RWPE2 (cell line): Measurements from ENCODE around the gene PPARA.
A peak's percentile ranks its signal among the peaks of the same experiment; 100 is the strongest.
"Not testable (repeated sequence)": the region's sequence is repeated elsewhere in the genome, so short reads cannot be mapped to it uniquely, and the experiment has no call there.

Experiments
- ATAC-seq: fragments of 200-7000 bp; cut with Tn5 transposase; 3 replicates; pipeline ENCODE4 v1.9.1; 2021; ENCODE audit warnings: low read depth
- DNase-seq: peaks from one replicate; pipeline ENCODE4 v3.0.0-alpha.2; 2020; ENCODE audit warnings: low spot score
- H3K27ac ChIP-seq: fragments of 450-650 bp; 2 replicates; pipeline ENCODE4 v1.5.1; 2017; ENCODE audit warnings: mild to moderate bottlenecking; ENCODE audit not compliant: poor library complexity, severe bottlenecking
- H3K27me3 ChIP-seq: fragments of 250-450 bp; sonication (Bioruptor Pico); 2 replicates; pipeline ENCODE4 v1.5.1; 2021; ENCODE audit warnings: mild to moderate bottlenecking, moderate library complexity; ENCODE audit not compliant: insufficient read depth, poor library complexity, severe bottlenecking
- H3K36me3 ChIP-seq: fragments of 250-450 bp; sonication (Bioruptor Pico); 2 replicates; pipeline ENCODE4 v1.5.1; 2020; ENCODE audit warnings: low read depth, mild to moderate bottlenecking, moderate library complexity
- H3K4me1 ChIP-seq: fragments of 250-450 bp; sonication (Bioruptor Pico); 2 replicates; pipeline ENCODE4 v1.5.1; 2021; ENCODE audit warnings: mild to moderate bottlenecking, moderate library complexity; ENCODE audit not compliant: insufficient read depth, poor library complexity, severe bottlenecking
- H3K4me3 ChIP-seq: fragments of 250-450 bp; sonication (Bioruptor Pico); 2 replicates; pipeline ENCODE4 v1.5.1; 2021; ENCODE audit warnings: mild to moderate bottlenecking, moderate library complexity; ENCODE audit not compliant: severe bottlenecking
- H3K9me3 ChIP-seq: fragments of 250-450 bp; sonication (Bioruptor Pico); 2 replicates; pipeline ENCODE4 v1.5.1; 2021; ENCODE audit warnings: mild to moderate bottlenecking, moderate library complexity; ENCODE audit not compliant: severe bottlenecking
- TF ChIP-seq, protein P1 (sequence below): fragments of 450-650 bp; IDR thresholded peaks from one replicate; pipeline ENCODE4 v1.5.1; 2017; ENCODE audit warnings: mild to moderate bottlenecking, moderate library complexity; ENCODE audit not compliant: poor library complexity, severe bottlenecking

Gene PPARA

DNA sequence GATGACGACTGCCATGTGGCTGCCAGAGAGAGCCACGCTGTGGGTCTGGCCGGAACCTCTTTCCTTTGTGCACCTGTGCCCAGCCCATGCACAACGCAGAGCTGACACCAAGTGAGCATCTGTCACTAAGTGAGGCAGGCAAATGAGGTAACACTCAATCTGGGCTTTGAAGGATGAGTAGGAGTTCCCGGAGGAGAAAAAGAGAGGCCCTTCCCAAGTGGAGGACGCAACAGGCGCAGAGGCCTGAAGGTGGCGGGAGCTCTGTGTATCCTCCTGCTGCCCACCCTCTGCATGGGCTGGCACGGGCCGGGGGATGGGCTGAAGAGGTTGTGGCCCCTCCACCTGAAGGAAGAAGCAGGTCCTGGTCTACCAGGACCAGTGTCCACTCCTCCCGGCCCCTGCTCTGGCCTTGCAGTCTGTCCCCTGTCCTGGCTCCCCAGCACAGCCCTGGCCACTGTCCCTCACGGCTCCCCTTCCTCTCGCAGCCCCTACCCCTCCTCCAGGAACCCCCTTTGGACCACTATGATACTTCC, 23.4 kb upstream of the PPARA start:
- DNase-seq, result no peak
- Histone ChIP-seq H3K9me3 (no peaks in the 10 kb centered on the region), H3K36me3 (no peaks in the 10 kb centered on the region), H3K4me1 (no peaks in the 10 kb centered on the region), H3K27me3 (no peaks in the 10 kb centered on the region), H3K27ac (no peak overlapping the region), H3K4me3 (no peak overlapping the region)
- no peak for ATAC-seq
- TF ChIP-seq, protein P1, sequence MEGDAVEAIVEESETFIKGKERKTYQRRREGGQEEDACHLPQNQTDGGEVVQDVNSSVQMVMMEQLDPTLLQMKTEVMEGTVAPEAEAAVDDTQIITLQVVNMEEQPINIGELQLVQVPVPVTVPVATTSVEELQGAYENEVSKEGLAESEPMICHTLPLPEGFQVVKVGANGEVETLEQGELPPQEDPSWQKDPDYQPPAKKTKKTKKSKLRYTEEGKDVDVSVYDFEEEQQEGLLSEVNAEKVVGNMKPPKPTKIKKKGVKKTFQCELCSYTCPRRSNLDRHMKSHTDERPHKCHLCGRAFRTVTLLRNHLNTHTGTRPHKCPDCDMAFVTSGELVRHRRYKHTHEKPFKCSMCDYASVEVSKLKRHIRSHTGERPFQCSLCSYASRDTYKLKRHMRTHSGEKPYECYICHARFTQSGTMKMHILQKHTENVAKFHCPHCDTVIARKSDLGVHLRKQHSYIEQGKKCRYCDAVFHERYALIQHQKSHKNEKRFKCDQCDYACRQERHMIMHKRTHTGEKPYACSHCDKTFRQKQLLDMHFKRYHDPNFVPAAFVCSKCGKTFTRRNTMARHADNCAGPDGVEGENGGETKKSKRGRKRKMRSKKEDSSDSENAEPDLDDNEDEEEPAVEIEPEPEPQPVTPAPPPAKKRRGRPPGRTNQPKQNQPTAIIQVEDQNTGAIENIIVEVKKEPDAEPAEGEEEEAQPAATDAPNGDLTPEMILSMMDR, result no peak

DNA sequence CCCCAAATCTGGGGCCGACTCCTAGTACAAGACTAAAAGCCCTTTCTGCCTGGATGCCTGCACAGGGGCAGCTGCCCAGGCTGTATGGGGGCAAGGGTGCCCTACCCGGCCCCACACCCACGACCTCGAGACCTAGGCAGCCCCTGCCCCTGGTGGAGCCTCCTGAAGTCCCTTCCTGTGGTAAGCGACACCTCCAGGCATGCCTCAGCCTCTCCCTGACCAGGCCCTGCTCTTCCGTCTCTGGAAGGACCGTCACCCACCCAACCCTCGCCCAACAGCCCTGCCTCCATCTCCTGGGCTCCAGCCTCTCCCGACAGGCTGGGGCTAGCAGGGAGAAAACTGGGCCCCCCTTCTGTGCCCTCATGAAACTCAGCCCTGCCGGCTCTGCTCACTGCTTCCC, 22.8 kb upstream of the PPARA start:
- H3K36me3 ChIP-seq, result no peaks in the 10 kb centered on the region
- no peaks in the 10 kb centered on the region for H3K4me1 ChIP-seq
- ATAC-seq, result no peak
- H3K4me3 ChIP-seq, result no peak overlapping the region
- H3K9me3 ChIP-seq, result no peaks in the 10 kb centered on the region
- TF ChIP-seq, protein P1, result no peak
- no peaks in the 10 kb centered on the region for H3K27me3 ChIP-seq
- H3K27ac ChIP-seq, result no peak overlapping the region
- no peak for DNase-seq

DNA sequence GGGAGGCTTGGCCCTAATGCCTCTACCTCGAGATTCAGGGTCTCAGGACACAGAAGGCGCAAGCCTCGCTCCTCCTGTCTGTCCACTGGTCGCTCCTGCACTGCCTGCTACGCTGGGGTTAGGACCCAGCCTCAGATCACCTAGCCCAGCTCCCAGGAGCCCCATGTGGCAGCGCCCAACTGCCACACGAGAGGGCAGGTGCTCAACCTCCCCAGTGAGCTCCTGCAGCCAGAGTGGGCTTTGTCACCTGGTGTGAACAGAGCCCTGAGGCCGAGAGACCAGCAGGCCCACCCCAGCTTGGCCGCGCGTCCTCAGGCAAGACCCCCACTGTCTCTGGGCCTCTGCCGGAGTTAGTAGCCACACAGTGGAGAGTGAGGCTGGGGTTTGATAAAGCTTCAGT, 21.7 kb upstream of the PPARA start:
- TF ChIP-seq, protein P1, result no peak
- DNase-seq (no peak), ATAC-seq (no peak)
- no peak overlapping the region for H3K27ac ChIP-seq
- H3K36me3 ChIP-seq, result no peaks in the 10 kb centered on the region
- no peaks in the 10 kb centered on the region for H3K9me3 ChIP-seq
- no peaks in the 10 kb centered on the region for H3K4me1 ChIP-seq
- H3K27me3 ChIP-seq, result no peaks in the 10 kb centered on the region
- no peak overlapping the region for H3K4me3 ChIP-seq

DNA sequence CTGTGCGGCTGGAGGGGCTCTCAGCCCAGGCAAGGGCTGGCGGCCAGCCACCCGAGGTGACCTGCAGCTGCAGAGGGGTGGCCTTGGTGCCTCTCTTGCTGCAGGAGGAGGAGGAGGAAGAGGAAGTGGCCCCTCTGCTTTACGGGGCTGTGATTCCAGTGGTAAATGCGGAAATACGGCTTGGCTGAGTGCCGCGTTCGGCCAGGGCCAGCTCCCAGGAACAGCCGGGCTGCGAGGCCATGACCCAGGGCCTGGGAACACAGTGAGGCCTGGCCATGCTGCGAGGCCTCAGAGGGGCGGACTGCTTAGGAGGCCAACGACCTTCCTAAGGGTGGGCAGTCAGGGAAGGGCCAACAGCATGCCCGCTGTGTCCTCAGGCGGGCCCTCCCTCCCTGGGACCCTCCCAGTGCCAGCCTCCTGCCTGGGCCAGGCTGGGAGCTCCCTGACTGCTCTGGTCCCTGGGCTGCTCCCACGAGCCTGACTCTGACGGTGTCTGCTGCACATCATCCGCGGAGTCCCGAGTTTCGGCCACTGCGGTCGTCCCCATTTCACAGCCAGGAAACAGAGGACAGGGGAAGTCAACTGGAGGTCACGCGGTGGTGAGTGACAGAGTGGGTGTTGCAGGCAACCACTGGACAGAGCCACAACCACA, 20.8 kb upstream of the PPARA start:
- H3K27ac ChIP-seq, result no peak overlapping the region
- H3K4me3 ChIP-seq, result no peak overlapping the region
- no peaks in the 10 kb centered on the region for H3K27me3 ChIP-seq
- TF ChIP-seq, protein P1, result no peak
- H3K36me3 ChIP-seq, result no peaks in the 10 kb centered on the region
- DNase-seq, result no peak
- ATAC-seq, result no peak
- H3K9me3 ChIP-seq, result no peaks in the 10 kb centered on the region
- no peaks in the 10 kb centered on the region for H3K4me1 ChIP-seq

DNA sequence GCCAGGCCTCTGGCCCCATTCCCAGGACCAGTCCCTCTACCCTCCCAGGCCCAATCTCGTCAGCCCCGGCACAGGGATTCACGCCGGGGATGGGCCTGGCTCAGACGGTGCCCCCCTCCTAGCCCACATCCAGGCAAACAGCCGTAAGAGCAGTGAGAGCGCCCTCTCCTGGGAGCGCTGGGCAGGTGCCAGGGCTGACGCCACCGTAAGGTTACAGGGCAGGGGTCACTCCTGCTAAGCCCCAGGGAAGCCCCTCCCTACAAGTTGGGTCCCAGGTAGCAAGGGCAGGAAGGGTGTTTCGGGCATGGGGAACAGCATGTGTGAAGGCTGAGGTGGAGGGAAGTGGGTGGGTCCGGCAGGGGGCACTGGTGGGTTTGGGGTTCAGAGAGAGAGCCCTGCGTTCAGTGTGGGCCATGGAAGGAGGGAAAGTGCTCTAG, 19.2 kb upstream of the PPARA start:
- no peak for ATAC-seq

DNA sequence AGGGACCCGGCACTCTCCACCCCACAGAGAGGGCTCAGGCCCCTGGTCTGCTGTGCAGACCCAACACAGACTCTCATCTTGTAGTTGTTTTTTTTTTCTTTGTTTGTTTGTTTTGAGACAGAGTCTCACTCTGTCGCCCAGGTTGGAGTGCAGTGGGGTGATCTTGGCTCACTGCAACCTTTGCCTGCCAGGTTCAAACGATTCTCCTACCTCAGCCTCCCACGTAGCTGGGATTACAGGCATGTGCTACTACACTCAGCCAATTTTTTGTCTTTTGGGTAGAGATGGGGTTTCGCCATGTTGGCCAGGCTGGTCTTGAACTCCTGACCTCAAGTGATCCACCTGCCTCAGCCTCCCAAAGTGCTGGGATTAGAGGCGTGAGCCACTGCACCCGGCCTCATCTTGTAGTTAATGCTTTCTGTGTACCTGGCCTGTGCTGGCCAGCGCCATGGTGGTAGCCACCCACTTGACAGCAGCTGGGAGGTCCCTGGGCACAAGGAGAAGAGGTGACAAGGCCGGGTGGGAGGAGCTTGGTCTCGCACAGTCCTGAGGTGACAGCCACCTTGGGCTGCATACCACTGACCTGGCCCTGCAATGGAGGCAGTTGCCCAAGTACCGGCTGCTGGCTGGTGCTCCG, 18.0 kb upstream of the PPARA start:
- not testable (repeated sequence) for H3K9me3 ChIP-seq, H3K4me3 ChIP-seq, H3K27ac ChIP-seq, DNase-seq, H3K4me1 ChIP-seq, ATAC-seq, H3K27me3 ChIP-seq, H3K36me3 ChIP-seq

More for the DNA sequence above, 19.2 kb upstream of the PPARA start:
- Histone ChIP-seq H3K9me3 (no peaks in the 10 kb centered on the region), H3K36me3 (no peaks in the 10 kb centered on the region), H3K4me1 (no peaks in the 10 kb centered on the region), H3K27ac (no peak overlapping the region), H3K4me3 (no peak overlapping the region), H3K27me3 (no peaks in the 10 kb centered on the region)
- no peak for DNase-seq
- TF ChIP-seq, protein P1, result peak; percentile 23
